GM20000 (cell line): ENCODE measurements around the gene PCDHGC4.

Source experiments
- DNase-seq: peaks from one replicate; pipeline ENCODE4 v3.0.0; 2012; ENCODE audit warnings: low spot score
- TF ChIP-seq, protein P1 (sequence below): IDR thresholded peaks from 2 replicates; pipeline ENCODE4 v1.5.1; 2012; ENCODE audit warnings: mild to moderate bottlenecking, control low read depth; ENCODE audit errors: extremely low read depth, missing control alignments

Gene PCDHGC4

DNA sequence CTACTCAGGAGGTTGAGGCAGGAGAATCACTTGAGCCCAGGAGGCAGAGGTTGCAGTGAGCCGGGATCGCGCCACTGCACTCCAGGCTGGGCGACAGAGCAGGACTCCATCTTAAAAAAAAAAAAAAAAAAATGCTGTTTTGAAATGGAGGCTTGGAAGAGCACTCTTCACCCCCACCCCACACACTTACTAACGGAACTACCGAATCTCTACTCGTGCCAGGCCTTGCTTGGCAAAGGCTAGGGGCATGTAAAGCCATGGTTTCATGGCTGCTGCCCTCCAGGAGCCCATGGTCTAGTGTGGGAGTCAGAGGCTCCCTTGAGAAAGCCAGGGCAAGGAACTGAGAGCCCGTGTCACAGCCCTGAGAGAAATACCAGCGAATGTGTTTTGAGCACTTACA, 25.3 kb downstream of the PCDHGC4 start:
- TF ChIP-seq, protein P1, sequence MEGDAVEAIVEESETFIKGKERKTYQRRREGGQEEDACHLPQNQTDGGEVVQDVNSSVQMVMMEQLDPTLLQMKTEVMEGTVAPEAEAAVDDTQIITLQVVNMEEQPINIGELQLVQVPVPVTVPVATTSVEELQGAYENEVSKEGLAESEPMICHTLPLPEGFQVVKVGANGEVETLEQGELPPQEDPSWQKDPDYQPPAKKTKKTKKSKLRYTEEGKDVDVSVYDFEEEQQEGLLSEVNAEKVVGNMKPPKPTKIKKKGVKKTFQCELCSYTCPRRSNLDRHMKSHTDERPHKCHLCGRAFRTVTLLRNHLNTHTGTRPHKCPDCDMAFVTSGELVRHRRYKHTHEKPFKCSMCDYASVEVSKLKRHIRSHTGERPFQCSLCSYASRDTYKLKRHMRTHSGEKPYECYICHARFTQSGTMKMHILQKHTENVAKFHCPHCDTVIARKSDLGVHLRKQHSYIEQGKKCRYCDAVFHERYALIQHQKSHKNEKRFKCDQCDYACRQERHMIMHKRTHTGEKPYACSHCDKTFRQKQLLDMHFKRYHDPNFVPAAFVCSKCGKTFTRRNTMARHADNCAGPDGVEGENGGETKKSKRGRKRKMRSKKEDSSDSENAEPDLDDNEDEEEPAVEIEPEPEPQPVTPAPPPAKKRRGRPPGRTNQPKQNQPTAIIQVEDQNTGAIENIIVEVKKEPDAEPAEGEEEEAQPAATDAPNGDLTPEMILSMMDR = no peak
- DNase-seq = no peak

DNA sequence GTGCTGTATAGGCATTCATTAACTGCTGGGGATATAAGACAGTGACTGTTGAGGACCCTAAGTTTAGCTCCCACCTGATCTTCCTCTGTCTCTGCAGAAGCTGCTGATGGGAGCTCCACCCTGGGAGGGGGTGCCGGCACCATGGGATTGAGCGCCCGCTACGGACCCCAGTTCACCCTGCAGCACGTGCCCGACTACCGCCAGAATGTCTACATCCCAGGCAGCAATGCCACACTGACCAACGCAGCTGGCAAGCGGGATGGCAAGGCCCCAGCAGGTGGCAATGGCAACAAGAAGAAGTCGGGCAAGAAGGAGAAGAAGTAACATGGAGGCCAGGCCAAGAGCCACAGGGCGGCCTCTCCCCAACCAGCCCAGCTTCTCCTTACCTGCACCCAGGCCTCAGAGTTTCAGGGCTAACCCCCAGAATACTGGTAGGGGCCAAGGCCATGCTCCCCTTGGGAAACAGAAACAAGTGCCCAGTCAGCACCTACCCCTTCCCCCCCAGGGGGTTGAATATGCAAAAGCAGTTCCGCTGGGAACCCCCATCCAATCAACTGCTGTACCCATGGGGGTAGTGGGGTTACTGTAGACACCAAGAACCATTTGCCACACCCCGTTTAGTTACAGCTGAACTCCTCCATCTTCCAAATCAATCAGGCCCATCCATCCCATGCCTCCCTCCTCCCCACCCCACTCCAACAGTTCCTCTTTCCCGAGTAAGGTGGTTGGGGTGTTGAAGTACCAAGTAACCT, 26.2 kb downstream of the PCDHGC4 start:
- DNase-seq = peak; percentile 62
- TF ChIP-seq, protein P1 = no peak

DNA sequence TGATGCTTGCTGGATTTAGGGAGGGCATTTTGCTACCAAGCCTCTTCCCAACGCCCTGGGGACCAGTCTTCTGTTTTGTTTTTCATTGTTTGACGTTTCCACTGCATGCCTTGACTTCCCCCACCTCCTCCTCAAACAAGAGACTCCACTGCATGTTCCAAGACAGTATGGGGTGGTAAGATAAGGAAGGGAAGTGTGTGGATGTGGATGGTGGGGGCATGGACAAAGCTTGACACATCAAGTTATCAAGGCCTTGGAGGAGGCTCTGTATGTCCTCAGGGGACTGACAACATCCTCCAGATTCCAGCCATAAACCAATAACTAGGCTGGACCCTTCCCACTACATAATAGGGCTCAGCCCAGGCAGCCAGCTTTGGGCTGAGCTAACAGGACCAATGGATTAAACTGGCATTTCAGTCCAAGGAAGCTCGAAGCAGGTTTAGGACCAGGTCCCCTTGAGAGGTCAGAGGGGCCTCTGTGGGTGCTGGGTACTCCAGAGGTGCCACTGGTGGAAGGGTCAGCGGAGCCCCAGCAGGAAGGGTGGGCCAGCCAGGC, 27.0 kb downstream of the PCDHGC4 start:
- TF ChIP-seq, protein P1 = no peak
- no peak for DNase-seq

DNA sequence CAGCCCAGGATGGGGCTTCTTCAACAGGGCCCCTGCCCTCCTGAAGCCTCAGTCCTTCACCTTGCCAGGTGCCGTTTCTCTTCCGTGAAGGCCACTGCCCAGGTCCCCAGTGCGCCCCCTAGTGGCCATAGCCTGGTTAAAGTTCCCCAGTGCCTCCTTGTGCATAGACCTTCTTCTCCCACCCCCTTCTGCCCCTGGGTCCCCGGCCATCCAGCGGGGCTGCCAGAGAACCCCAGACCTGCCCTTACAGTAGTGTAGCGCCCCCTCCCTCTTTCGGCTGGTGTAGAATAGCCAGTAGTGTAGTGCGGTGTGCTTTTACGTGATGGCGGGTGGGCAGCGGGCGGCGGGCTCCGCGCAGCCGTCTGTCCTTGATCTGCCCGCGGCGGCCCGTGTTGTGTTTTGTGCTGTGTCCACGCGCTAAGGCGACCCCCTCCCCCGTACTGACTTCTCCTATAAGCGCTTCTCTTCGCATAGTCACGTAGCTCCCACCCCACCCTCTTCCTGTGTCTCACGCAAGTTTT, 27.6 kb downstream of the PCDHGC4 start:
- DNase-seq = peak; percentile 78
- TF ChIP-seq, protein P1 = peak; percentile 54

DNA sequence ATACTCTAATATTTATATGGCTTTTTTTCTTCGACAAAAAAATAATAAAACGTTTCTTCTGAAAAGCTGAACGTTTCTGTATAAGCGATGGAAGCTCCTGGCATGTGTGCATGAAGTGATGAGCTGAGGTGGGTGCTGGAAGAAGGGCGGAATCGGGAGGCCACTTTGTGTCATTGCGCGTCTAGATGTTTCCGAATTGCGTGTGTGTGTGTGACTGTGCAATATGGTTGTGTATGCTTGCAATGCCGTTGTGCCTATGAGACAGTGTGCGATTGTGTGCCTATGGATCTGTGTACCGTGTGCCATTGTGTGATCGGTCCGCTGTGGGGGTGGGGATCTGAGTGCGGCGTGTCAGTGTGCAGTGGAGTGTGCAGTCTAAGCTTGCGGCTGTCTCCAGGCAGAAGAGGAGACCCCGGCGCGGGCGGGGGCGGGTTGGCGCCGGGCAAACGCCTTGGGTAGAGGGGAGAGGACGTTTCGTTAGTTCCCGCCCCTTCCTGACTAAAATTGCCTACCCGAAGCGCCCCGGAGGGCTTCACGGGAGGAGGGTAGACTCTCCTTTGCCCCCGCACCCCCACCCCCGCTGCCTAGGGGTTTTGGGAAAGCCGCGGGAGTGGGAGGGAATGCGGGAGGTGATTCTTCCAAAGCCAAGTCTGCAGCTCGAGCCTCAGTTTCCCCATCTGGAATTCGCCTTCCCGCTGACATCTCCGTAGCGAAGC, 28.2 kb downstream of the PCDHGC4 start:
- DNase-seq = no peak
- TF ChIP-seq, protein P1 = no peak

- TF ChIP-seq, protein P1 = no peak
- DNase-seq = no peak
Observed at GRCh38 chr5:141513627-141514329, 28.9 kb downstream of the PCDHGC4 start.
